Upper lobe of right lung (tissue), 1 donor: ENCODE data around the gene BGLAP. TPM values are rescaled to one million over a fixed set of nuclear protein-coding genes. Genes with fewer than 3 reads are reported as not detected.

ENCODE experiments used
- ATAC-seq: fragments of 200-7000 bp; cut with Tn5 transposase; one replicate; pipeline ENCODE4 v1.9.1; 2020; ENCODE audit warnings: mild to moderate bottlenecking, moderate library complexity
- DNase-seq: peaks from one replicate; pipeline ENCODE4 v3.0.0-alpha.2; 2020
- H3K27ac ChIP-seq: fragments of 200-600 bp; one replicate; pipeline ENCODE4 v1.8.0; 2022
- H3K27me3 ChIP-seq: fragments of 200-600 bp; one replicate; pipeline ENCODE4 v1.8.0; 2022; ENCODE audit warnings: mild to moderate bottlenecking
- H3K36me3 ChIP-seq: fragments of 200-600 bp; one replicate; pipeline ENCODE4 v1.8.0; 2022
- H3K4me1 ChIP-seq: fragments of 200-600 bp; one replicate; pipeline ENCODE4 v1.8.0; 2022
- H3K4me3 ChIP-seq: fragments of 200-600 bp; one replicate; pipeline ENCODE4 v1.8.0; 2022; ENCODE audit warnings: mild to moderate bottlenecking
- H3K9me3 ChIP-seq: fragments of 200-600 bp; one replicate; pipeline ENCODE4 v1.8.0; 2022
- intact Hi-C: fragments of 100-400 bp; cut with DNase I; formaldehyde crosslinking; loops from one replicate; pipeline ENCODE4 v1.11.0; 2022
- total RNA-seq: library from RNA; stranded (reverse); fragmentation: NEBNext Ultra II Directional; extraction: Animal tissue kit (Norgen Biotek cat#: 25700); gene quantifications from one replicate; pipeline ENCODE4 v1.2.1, GENCODE V29; 2021
- TF ChIP-seq, protein P1 (sequence below): fragments of 200-600 bp; IDR thresholded peaks from one replicate; pipeline ENCODE4 v1.8.0; 2022; ENCODE audit warnings: antibody characterized with exemption
- donor health status: DM: no; HTN: yes; CAD: no; lungs with severe emphysema.

The BGLAP gene
- total RNA-seq, 1 donor from 2014 or later = 2.4 TPM

- H3K9me3 ChIP-seq = no peaks in the 10 kb centered on the region
- H3K4me1 ChIP-seq = peaks cover 18% of the 10 kb centered on the region
- ATAC-seq = no peak
- no peak overlapping the region for H3K27ac ChIP-seq
- H3K36me3 ChIP-seq = peaks cover 38% of the 10 kb centered on the region
- TF ChIP-seq, protein P1, sequence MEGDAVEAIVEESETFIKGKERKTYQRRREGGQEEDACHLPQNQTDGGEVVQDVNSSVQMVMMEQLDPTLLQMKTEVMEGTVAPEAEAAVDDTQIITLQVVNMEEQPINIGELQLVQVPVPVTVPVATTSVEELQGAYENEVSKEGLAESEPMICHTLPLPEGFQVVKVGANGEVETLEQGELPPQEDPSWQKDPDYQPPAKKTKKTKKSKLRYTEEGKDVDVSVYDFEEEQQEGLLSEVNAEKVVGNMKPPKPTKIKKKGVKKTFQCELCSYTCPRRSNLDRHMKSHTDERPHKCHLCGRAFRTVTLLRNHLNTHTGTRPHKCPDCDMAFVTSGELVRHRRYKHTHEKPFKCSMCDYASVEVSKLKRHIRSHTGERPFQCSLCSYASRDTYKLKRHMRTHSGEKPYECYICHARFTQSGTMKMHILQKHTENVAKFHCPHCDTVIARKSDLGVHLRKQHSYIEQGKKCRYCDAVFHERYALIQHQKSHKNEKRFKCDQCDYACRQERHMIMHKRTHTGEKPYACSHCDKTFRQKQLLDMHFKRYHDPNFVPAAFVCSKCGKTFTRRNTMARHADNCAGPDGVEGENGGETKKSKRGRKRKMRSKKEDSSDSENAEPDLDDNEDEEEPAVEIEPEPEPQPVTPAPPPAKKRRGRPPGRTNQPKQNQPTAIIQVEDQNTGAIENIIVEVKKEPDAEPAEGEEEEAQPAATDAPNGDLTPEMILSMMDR = no peak
- H3K4me3 ChIP-seq = no peak overlapping the region
- intact Hi-C loops = loop anchor here (10.0 kb wide), 1 partner anchor 75 kb away; no protein-coding TSS in a partner anchor
- DNase-seq = no peak
- no peaks in the 10 kb centered on the region for H3K27me3 ChIP-seq
Measured at GRCh38 chr1:156220226-156220625, 21.8 kb upstream of the BGLAP start.

GRCh38 chr1:156221986-156222692, 19.8 kb upstream of the BGLAP start:
- H3K27me3 ChIP-seq = no peaks in the 10 kb centered on the region
- DNase-seq = no peak
- H3K4me3 ChIP-seq = no peak overlapping the region
- peaks cover 16% of the 10 kb centered on the region for H3K4me1 ChIP-seq
- H3K9me3 ChIP-seq = no peaks in the 10 kb centered on the region
- TF ChIP-seq, protein P1 = no peak
- ATAC-seq = no peak
- peaks cover 54% of the 10 kb centered on the region for H3K36me3 ChIP-seq
- no peak overlapping the region for H3K27ac ChIP-seq
- intact Hi-C loops = loop anchor here (10.0 kb wide), 1 partner anchor 77 kb away; no protein-coding TSS in a partner anchor

DNA sequence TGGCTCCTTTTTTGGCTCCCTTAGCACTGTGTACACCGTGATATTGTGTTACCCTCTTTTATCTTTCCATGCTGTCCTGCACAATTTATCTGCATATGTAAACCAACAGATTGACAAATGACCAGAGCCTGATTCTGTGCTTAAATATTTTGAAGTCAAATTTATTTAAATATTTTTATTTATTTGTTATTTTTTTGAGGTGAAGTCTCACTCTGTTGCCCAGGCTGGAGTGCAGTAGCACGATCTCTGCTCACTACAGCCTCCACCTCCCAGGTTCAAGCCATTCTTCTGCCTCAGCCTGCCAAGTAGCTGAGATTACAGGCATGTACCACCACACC, 16.3 kb upstream of the BGLAP start:
- TF ChIP-seq, protein P1 = no peak
- Histone ChIP-seq H3K27ac (no peak overlapping the region), H3K27me3 (no peaks in the 10 kb centered on the region), H3K4me1 (peaks cover 3% of the 10 kb centered on the region), H3K4me3 (no peak overlapping the region), H3K36me3 (peaks cover 55% of the 10 kb centered on the region), H3K9me3 (no peaks in the 10 kb centered on the region)
- intact Hi-C loops = loop anchor here (5.0 to 10.0 kb wide), 2 partner anchors 81 to 133 kb away; no protein-coding TSS in a partner anchor
- ATAC-seq = no peak
- no peak for DNase-seq

DNA sequence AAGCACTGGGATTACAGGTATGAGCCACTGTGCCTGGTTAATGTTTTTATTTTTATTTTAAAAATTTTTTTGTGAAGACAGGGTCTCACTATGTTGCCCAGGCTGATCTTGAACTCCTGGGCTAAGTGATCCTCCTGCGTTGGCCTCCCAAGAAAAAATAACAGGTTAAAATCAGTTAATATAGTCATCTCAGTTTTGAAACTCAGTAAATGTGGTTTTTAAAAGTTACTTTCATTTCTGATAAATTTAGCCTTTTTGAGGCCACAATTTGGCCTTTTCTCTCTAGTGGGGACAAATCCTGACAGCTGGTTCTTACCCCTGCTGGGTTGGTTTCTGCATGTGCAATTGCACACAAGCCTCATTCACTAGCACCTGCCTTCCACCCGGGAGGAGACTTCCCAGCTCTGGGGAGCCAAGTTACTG, 15.9 kb upstream of the BGLAP start:
- intact Hi-C loops = loop anchor here (5.0 to 10.0 kb wide), 2 partner anchors 81 to 134 kb away; no protein-coding TSS in a partner anchor
- DNase-seq = no peak

GRCh38 chr1:156226782-156227181, 15.2 kb upstream of the BGLAP start:
- Histone ChIP-seq H3K27ac (no peak overlapping the region), H3K9me3 (no peaks in the 10 kb centered on the region), H3K27me3 (no peaks in the 10 kb centered on the region), H3K4me1 (peaks cover 3% of the 10 kb centered on the region), H3K36me3 (peaks cover 44% of the 10 kb centered on the region), H3K4me3 (no peak overlapping the region)
- no peak for ATAC-seq
- intact Hi-C loops = loop anchor here (5.0 to 10.0 kb wide), 2 partner anchors 82 to 134 kb away; no protein-coding TSS in a partner anchor
- TF ChIP-seq, protein P1 = no peak
- DNase-seq = no peak

More for the DNA sequence above, 15.9 kb upstream of the BGLAP start:
- Histone ChIP-seq H3K36me3 (peaks cover 51% of the 10 kb centered on the region), H3K4me1 (peaks cover 3% of the 10 kb centered on the region), H3K9me3 (no peaks in the 10 kb centered on the region), H3K4me3 (no peak overlapping the region), H3K27me3 (no peaks in the 10 kb centered on the region), H3K27ac (no peak overlapping the region)
- no peak for ATAC-seq
- TF ChIP-seq, protein P1 = no peak
